ENCODE results near the gene MATR3.
"Not testable (repeated sequence)": the region's sequence is repeated elsewhere in the genome, so short reads cannot be mapped to it uniquely, and the experiment has no call there.

The MATR3 gene

DNA sequence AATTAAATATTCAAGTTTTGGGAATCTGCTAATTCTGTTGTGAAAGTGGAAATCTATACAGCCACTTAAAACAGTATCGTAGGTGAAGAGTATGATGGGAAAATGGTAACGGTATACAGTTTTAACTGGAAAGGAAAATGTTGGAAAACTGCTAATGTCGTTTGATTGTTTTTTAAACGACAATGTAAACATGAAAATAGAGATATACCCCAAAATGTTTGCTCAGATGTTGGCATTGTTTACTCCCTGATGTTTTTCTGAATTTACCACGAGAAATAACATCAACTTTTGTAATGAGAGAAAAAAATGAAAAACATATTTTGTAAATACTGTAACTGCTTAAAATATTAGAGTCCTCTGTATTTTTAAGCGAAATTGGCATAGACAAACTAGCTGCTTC lies 2.7 kb downstream of the MATR3 start:
- in situ Hi-C loops (cut with HindIII; ENCODE audit: low sequenced_read_pairs), result no loop called here

DNA sequence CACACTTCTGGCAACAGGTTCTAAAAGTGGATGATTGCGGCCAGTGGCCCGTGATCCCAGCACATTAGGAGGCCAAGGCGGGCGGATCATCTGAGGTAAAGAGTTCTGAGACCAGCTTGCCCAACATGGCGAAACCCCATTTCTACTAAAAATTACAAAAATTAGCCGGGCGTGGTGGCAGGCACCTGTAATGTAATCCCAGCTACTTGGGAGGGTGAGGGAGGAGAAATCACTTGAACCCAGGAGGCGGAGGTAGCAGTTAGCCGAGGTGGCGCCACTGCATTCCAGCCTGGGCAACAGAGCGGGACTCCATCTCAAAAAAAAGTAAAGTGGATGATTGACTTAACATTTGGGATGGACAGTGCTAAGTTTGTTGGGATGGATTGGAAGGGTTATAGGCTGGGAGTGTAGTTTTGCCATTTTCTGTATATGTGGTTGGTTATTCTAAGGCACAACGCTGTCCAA lies 3.4 kb downstream of the MATR3 start:
- in situ Hi-C loops (cut with HindIII; ENCODE audit: low sequenced_read_pairs), result no loop called here

DNA sequence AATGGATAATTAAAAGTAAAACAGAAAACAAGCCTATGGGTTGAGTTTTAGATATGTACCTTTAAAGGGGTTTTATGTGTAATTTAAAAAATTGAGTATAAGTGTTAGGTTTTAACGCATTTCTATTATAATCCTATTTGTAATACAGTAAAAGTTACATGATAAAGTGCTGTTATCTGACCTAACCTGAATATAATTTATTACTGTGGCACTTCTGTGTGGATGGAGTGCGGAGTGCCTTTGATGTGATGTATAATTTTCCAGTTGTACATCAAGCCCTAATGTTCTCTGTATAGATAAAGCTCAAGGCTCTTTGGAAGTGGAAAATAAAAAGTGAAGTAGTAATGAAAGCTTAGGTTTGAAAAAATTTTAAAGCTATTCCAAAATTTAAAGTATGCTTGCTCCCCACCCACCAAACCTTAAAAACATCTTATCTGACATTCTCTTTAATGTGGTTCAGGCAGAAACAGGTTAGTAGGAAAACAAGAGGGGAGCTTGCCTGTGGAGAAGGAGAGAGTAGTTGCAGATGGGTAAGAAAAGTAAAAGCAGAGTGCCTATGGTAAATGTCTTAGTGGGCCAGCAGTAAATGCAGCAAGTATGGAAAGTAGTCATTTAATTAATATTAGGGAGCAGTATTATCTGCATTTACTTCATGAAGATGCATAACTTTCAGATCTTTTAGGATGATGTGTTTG lies 4.0 kb downstream of the MATR3 start:
- in situ Hi-C loops (cut with HindIII; ENCODE audit: low sequenced_read_pairs), result no loop called here

DNA sequence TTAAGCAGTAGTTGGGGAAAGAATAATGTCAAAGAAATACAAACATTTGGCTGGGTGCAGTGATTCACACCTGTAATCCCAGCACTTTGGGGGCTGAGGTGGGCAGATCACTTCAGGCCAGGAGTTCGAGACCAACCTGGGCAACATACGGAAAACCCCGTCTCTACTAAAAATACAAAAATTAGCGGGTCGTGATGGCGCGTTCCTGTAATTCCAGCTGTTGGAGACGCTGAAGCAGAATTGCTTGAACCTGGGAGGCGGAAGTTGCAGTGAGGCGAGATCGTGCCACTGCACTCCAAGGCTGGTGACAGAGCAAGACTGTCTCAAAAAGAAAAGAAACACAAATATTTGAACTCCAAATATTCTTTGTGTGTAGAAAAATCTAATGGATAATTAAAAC lies 4.7 kb downstream of the MATR3 start:
- in situ Hi-C loops (cut with HindIII; ENCODE audit: low sequenced_read_pairs), result no loop called here

DNA sequence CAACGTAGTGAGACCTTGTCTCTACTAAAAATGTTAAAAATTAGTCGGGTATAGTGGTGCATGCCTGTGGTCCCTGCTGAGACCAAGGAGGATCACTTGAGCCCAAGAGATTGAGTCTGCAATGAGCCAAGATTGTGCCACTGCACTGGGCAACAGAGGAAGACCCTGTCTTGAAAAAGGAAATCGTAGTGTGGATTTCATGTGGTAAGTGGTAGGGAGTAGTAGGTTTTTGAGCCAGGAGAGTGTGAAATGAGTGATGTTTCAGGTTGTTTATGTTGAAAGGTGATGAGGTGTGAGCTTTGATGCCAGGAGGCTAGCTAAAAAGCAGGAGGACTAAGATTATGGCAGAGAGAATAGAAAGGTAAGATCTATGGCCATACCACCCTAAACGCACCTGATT lies 5.9 kb downstream of the MATR3 start:
- in situ Hi-C loops (cut with HindIII; ENCODE audit: low sequenced_read_pairs), result no loop called here

DNA sequence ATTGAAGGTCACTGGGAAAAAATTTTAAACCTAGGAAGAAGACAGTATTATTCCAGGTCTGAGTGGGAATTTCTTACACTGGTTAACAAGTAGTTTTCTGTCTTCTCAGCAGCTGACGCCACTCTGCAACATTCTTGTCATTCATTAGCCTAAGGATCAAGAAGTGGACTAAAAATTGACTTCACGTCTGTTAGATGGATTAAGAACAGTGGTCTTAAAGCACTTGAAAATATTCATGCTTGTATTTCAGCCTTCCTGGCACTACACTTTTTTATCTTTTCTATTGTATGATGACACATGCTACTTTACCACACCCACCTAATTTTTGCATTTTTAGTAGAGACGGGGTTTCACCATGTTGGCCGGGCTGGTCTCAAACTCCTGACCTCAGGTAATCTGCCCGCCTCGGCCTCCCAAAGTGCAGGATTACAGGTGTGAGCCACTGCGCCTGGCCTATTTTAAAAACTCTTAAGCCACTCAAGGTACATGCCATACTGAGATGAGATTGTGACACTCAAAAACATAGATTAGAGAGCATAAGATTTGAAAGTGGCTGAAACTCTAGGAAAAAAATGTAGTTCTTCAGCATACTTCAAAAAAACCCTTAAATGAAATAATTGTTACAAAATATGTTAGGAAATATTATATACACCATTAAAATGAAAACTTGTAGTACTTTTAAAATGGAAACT lies 8.4 kb downstream of the MATR3 start:
- in situ Hi-C loops (cut with HindIII; ENCODE audit: low sequenced_read_pairs), result no loop called here

DNA sequence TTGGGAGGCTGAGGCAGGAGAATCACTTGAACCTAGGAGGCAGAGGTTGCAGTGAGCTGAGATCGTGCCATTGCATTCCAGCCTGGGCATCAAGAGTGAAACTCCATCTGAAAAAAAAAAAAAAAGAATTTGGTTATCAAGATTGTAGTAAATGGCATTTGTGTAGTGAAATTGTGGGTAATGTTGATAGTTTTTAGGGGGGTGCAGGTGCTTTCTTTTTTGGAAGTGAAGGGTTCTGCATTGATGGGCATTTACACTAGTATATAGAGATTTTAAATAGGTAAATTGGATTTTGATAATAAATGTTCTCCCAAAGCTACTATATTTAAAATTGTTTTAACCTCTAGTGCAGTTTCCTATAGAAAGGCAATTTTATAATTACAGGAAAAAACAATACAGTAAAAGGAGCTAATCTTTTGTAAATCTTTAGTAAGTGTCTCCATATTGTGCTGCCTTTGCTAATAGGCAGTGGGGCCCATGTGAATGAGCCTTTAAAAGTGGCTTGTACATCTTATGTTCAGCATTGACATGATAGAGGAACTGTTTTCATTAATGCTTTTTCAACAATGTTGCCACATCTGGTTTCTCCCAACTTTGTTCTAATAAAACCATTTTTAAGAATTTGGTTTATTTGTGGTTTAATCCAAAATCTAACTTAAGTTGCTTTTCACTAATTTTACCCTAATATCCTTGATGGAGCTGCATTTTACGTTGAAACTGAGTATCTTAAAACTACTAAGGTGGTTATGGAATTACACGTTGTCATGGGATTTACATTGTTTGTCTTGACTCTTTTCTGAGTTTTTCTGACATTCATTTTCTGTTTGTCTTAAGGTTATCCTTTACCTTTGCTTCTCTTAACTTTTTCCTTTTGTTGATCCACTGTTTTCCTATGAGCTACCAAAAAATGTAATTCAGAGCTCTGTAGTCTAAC lies 11.1 kb downstream of the MATR3 start:
- in situ Hi-C loops (cut with HindIII; ENCODE audit: low sequenced_read_pairs), result no loop called here

DNA sequence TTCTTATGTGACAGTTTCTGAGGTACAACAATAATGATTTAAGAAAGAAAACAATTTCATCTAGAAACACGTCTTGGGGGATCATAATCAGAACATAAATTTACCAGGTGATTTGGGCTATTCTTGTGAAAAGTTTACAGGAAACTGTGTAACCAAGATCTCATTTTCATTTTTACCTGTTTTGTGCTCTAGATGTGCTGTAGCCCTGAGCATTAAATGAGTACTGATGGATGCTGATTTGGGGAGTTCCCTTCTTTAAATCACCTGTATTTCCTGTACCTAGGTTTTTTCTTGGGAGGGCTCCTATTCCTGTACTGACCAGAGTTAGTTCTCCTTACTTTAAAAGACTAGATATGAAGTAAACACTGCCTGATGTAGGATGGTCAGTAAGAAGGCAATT lies 12.7 kb downstream of the MATR3 start:
- in situ Hi-C loops (cut with HindIII; ENCODE audit: low sequenced_read_pairs), result no loop called here

DNA sequence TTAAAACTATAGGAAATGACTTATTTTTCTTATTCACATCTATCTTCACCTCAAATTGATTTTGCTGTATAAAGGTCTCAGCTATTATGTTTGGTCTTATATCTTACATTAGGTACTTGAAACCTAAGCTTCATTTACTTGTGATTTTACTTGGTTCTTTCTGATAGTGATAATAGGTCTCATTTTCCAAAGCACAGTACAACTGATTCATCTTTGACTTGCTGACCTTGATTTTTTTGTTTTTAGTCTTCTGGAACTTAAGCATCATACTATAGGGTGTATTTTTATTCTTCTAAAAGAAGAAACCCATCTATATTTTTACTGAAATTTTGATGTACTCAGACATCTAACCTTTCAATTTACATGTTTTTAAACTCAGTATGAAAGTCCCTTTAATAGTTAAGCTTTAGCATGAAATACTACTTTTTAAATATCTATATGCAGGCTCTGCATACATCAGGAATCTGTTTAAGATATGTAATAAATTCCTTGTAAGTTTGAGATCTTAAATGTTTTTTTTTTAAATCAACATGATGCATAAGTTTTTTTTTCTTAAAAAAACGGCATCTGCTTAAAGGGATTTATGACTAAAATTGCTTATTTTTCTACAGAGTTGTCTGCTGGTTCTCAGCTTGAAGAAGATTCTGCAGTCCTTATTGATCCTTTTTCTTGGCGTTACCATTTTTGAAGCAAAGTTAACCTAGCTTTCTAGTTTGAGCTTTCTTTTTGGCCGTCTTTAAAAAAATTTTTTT lies 13.3 kb downstream of the MATR3 start:
- in situ Hi-C loops (cut with HindIII; ENCODE audit: low sequenced_read_pairs), result no loop called here

DNA sequence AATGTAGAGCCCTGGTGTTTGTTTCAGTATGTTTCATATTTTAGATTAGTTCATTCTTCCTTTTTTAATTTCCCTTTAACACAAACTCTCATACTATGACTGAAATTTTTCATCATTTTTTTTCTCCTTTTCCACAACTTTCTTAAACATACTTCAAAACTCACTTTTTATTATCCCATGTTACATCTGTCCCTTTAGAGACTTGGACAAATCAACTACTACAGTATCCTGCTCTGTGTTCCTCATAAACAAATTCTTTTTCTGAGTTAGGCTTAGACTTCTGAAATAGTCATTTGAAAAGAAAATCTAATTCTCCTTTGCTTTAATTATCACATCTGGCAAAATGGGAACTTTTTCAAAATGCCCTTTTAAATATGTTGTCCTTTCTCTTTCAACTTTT lies 15.3 kb downstream of the MATR3 start:
- in situ Hi-C loops (cut with HindIII; ENCODE audit: low sequenced_read_pairs), result no loop called here

DNA sequence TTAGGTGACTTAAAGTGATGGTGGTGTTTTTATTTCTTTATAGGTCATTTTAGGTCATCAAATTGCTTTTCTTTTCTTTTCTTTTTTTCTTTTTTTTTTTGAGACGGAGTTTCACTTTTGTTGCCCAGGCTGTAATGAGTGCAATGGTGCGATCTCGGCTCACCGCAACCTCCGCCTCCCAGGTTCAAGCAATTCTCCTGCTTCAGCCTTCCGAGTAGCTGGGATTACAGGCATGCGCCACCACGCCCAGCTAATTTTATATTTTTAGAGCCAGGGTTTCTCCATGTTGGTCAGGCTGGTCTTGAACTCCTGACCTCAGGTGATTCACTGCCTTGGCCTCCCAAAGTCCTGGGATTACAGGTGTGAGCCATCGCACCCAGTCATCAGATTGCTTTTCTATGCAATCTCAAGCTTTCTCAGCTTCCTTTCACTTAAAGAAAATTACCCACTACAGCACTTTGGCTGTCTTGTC lies 17.2 kb downstream of the MATR3 start:
- in situ Hi-C loops (cut with HindIII; ENCODE audit: low sequenced_read_pairs), result not testable (repeated sequence)

DNA sequence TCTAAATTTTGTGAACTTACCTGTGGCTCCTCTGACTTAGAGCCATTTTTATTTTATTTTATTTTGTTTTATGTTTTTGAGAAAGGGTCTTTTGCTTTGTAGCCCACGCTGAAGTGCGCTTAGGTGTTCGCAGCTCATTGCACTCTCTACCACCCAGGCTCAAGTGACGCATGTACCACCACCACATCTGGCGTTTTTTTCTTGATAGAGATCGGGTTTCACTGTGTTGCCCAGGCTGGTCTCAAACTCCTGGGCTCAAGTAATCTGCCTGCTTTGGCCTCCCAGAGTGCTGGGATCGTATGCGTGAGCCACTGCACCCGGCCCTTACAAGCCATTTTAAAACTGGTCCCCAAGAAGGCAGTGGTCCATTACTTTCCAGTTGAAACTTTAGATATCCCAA lies 18.5 kb downstream of the MATR3 start:
- in situ Hi-C loops (cut with HindIII; ENCODE audit: low sequenced_read_pairs), result no loop called here

DNA sequence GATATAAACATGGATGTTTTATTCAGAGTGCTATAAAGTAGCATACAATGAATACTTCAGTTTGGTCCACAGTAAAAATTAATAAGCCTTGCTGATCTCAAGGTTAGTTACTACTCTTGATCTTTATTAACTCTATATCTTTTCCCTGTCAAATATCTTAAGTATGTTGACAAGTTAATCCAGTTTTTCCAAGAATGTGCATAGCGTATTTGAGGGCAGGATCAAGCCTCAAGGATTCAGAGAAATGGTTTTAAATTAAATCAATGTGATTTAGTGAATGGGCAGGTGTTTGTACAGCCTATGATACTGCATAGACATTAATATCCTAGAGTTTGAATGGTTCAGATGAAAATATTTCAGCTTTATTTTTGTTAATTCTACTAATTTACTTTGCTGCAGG lies 20.7 kb downstream of the MATR3 start:
- in situ Hi-C loops (cut with HindIII; ENCODE audit: low sequenced_read_pairs), result no loop called here

DNA sequence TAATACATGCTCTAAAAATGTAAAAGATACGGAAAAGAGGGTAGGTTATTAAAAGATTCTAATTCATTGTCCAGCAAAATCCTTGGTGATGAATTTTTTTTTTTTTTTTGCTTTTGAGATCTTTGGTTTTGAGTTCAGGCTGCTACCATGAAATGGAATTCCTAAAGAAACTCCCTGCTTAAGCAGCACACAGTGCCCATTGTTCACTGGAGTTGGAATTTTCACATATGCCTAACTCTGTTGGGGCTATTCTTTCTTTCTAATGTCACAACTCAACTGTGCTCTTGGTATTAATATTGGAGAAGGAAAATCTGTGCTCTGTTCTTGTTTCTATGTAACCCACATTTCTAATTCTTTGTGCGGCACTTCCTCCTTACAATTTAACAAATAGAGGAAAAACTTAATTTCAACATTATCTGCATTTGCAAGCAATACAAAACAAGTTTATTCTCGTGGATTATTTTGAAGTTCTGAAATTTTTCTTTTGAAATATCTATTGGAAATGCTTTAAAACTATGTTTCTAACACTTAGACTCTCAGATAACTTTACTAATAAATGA lies 21.6 kb downstream of the MATR3 start:
- in situ Hi-C loops (cut with HindIII; ENCODE audit: low sequenced_read_pairs), result no loop called here

DNA sequence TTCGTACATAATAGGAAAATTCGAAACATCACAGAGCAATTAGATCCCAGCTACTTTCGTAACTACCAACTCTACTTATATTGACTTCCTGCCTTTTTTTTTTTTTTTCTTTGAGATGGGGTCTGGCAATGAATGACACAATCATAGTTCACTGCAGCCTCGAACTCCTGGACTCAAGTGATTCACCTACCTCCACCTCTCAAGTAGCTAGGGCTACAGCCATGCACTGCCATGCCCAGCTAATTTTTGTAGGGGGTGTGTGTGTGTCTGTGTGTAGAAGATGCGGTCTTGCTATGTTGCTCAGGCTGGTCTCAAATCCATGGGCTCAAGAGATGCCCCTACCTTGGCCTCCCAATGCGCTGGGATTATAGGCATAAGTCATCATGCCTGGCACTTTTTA lies 42.3 kb downstream of the MATR3 start:
- in situ Hi-C loops (cut with HindIII; ENCODE audit: low sequenced_read_pairs), result no loop called here

DNA sequence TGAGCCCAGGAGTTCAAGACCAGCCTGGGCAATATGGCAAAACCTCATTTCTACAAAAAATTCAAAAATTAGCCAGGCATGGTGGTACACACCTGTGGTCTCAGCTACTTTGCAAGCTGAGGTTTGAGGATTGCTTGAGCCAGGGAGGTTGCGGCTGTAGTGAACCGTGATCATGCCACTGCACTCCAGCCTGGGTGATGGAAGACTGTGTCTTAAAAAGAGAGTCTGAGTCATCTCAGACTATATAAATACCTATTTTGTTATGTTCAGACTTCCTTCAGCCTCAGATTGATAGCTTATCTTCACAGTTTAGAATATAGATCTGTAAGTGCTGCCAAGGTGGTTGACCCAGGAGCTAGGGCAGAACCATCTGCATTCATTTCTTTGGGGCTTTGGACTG lies 46.5 kb downstream of the MATR3 start:
- in situ Hi-C loops (cut with HindIII; ENCODE audit: low sequenced_read_pairs), result no loop called here

DNA sequence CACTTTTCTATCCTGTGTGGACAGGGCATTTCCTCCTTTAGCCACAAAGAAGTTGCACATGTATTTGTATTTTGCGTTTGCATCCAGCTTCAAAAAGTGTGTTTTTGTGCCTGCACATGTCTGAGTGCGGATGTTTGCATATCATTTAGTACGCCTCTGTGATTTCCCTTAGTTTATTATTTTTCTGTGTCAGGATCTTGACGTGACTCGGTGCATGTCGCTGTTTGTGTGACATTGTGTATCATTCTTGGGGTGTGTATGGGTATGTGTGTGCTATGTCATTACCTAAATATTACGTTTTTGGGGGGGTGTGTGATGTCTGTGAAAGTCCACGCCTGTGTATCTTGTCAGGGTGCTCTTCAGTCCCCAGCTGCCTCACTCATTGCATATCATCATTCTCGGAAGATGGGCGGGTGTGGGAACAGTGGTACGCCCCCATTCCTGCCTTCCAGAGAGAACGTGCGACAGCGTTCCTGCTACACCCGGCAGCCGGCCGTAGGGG lies 47.7 kb downstream of the MATR3 start:
- in situ Hi-C loops (cut with HindIII; ENCODE audit: low sequenced_read_pairs), result no loop called here

DNA sequence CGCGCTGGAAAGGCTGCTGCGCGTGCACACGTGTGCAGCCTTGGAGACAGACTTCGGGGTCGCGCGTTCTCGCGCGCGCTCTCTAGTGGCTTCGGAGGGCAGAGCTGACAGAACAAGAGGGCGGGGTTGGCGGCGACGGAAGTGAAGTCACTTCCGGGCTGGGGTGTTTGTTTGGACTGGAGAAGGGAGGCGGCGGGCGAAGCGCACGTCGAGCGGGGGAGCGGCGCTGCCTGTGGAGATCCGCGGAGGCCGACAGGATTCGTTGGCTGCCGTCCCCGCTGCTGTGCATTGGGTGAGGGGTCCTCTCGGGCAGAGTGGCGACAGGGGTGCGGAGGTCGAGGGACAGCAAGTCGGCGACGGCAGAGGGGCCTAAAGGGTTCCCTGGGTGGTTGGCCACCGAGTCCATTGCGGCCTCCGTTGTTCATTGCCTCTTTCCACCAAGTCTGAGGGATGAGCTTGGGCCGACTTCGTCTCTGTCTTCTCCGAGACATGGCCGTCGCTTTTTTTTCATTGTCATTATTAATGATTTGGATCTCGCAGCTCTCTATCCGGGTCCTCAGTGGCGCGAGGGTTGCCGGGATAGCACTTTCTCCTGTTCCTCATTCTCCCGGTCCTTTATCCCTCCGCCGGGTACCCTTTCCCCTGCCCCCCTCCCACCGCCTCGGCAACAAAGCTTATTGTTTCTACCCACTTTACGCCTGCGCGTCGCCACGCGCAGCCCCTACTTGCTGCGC lies 48.3 kb downstream of the MATR3 start, which contains the start of gene PAIP2:
Gene PAIP2, plus strand, starts transcription at position 166 of the 734 bp plus-strand sequence. CDS start 21,931 bp downstream, outside the sequence.
- in situ Hi-C loops (cut with HindIII; ENCODE audit: low sequenced_read_pairs), result no loop called here

DNA sequence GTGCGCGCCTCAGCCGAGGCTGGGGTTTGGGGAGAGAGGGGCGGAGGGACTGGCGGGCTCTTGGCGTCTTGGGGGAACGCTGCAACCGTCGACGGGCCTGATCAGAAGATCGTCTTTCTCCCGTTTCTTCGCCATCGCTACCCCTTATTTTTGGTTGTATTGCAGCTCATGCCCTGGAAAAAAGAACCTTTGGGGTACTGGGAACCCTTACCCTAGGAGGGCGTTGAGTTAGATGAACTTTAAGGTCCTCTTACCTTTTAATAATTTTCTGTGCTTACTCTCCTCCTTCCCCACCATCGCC lies 48.8 kb downstream of the MATR3 start:
- in situ Hi-C loops (cut with HindIII; ENCODE audit: low sequenced_read_pairs), result no loop called here

DNA sequence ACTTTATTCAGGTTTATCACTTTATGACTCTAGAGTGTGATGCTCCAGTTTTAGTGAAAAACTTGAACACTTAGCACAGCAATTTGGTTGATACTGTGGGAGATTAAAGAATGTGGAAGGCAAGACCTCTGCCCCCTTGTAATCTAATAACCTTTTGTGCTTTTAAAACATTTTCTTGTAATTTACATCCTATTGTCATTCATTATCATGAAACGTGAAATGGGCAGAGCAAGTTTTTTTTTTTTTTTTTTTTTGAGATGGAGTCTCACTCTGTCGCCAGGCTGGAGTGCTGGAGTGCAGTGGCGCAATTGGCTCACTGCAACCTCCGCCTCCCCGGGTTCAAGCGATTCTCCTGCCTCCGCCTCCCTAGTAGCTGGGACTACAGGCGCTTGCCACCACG lies 49.9 kb downstream of the MATR3 start:
- in situ Hi-C loops (cut with HindIII; ENCODE audit: low sequenced_read_pairs), result no loop called here

Measured in DLD1 (cell line).